Vagina (tissue), 2 donors: ENCODE results near the gene MILR1.
A peak's percentile ranks its signal among the peaks of the same experiment; 100 is the strongest.

Experiments used
- POLR2AphosphoS5 ChIP-seq, 2 donors: sonication (generic); formaldehyde crosslinking; IDR thresholded peaks; one replicate each; pipeline ENCODE4 v1.9.0; 2017; ENCODE audit warnings: antibody characterized with exemption in 2 of 2, mild to moderate bottlenecking in 2 of 2, low read depth in 1 of 2; ENCODE audit not compliant: insufficient read depth in 1 of 2
- TF ChIP-seq, protein P1 (sequence below), 3 experiments: fragments of 450-650 bp in 2 of 3; fragments of 200-600 bp in 1 of 3; sonication (generic) in 1 of 3; IDR thresholded peaks; one replicate each; pipeline ENCODE4 v1.5.1; 2017 to 2019; ENCODE audit warnings: antibody characterized with exemption in 3 of 3, mild to moderate bottlenecking in 2 of 3, moderate library complexity in 2 of 3

DNA sequence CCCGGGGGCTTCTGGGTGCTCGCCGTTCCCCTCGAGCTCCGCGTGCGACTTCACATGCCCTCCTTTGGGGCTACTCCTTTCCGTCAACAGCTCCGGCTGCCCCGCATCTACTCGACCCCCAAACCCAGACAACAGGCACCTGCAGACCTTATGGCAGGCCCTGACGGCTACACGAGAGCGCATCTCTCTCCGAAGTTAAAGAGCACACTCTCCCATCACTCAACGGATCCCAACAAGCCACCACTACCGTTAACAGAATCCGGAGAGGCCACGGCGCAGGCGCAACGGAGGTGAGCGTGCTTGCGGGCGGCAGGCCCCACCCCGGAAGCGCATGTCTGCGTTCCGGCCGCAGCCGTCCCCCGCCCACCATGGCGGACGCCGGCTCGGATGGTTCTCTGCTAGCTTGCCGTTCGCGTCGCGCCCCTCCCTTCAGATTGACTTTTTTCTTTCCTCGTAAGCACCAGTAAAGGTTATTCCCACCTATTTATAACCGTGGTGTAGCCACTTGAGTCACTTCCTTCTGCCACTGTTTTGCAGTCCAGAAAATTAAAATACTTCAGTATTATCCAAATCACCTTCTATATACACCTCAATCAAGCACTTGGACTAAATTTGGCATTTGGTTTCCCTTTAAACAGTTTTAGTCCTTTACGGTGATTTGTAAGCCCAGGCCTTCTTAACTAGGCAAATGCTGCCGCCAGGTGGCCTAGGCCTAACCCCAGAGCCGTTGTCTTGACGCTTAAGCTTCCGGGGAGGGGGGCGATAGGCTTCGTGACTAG, 48.1 kb downstream of the MILR1 start, which contains the start of gene POLG2:
- TF ChIP-seq, protein P1, sequence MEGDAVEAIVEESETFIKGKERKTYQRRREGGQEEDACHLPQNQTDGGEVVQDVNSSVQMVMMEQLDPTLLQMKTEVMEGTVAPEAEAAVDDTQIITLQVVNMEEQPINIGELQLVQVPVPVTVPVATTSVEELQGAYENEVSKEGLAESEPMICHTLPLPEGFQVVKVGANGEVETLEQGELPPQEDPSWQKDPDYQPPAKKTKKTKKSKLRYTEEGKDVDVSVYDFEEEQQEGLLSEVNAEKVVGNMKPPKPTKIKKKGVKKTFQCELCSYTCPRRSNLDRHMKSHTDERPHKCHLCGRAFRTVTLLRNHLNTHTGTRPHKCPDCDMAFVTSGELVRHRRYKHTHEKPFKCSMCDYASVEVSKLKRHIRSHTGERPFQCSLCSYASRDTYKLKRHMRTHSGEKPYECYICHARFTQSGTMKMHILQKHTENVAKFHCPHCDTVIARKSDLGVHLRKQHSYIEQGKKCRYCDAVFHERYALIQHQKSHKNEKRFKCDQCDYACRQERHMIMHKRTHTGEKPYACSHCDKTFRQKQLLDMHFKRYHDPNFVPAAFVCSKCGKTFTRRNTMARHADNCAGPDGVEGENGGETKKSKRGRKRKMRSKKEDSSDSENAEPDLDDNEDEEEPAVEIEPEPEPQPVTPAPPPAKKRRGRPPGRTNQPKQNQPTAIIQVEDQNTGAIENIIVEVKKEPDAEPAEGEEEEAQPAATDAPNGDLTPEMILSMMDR (IDR thresholded peaks at IDR 0.05), result peak in 1 of 3 experiments; percentile 34
- TF ChIP-seq POLR2AphosphoS5 (IDR thresholded peaks at IDR 0.05; ENCODE audit: insufficient read depth in 1 of 2, low read depth in 1 of 2), result peak; percentile 81 to 90
